GM18909 (cell line): ENCODE results near the gene MAB21L4.

ENCODE experiments used
- ATAC-seq: cut with Tn5 transposase; IDR thresholded peaks from one replicate; pipeline ENCODE4 v1.9.1; 2021; ENCODE audit warnings: mild to moderate bottlenecking; ENCODE audit not compliant: unreplicated experiment, poor library complexity

The MAB21L4 gene

GRCh38 chr2:240869109-240869955 lies 26.6 kb downstream of the MAB21L4 start:
- ATAC-seq, result no peak

GRCh38 chr2:240868286-240869108 lies 27.5 kb downstream of the MAB21L4 start, which contains the start of gene AGXT:
Gene AGXT, plus strand, starts transcription at chr2:240868824. Its CDS starts 42 bp downstream, at chr2:240868866.
- ATAC-seq, result no peak

GRCh38 chr2:240865391-240865790 lies 30.6 kb downstream of the MAB21L4 start:
- ATAC-seq, result no peak

GRCh38 chr2:240864475-240864874 lies 31.5 kb downstream of the MAB21L4 start:
- no peak for ATAC-seq

- ATAC-seq, result no peak
Measured at GRCh38 chr2:240861547-240861946, 34.4 kb downstream of the MAB21L4 start.

- no peak for ATAC-seq
Measured at GRCh38 chr2:240858871-240859270, 37.1 kb downstream of the MAB21L4 start.

GRCh38 chr2:240858321-240858720 lies 37.6 kb downstream of the MAB21L4 start:
- no peak for ATAC-seq

- ATAC-seq, result no peak
Measured at GRCh38 chr2:240857039-240858008, 38.6 kb downstream of the MAB21L4 start.

GRCh38 chr2:240856151-240856980 lies 39.6 kb downstream of the MAB21L4 start:
- ATAC-seq, result no peak

GRCh38 chr2:240855670-240856069 lies 40.3 kb downstream of the MAB21L4 start:
- no peak for ATAC-seq

GRCh38 chr2:240852671-240853314 lies 43.2 kb downstream of the MAB21L4 start:
- no peak for ATAC-seq

GRCh38 chr2:240851078-240851991 lies 44.6 kb downstream of the MAB21L4 start:
- ATAC-seq, result no peak

- no peak for ATAC-seq
Measured at GRCh38 chr2:240850756-240851077, 45.2 kb downstream of the MAB21L4 start.

- no peak for ATAC-seq
Measured at GRCh38 chr2:240850026-240850425, 45.9 kb downstream of the MAB21L4 start.

- ATAC-seq, result no peak
Measured at GRCh38 chr2:240848900-240849680, 46.9 kb downstream of the MAB21L4 start.

- no peak for ATAC-seq
Measured at GRCh38 chr2:240847817-240848216, 48.1 kb downstream of the MAB21L4 start.
